Activated T-cell treated with anti-CD3 and anti-CD28 coated beads, Interleukin-2, amount 50 U/mL, for 4 hours (primary cell): ENCODE data around the gene TENT4A. TPM values are rescaled to one million over a fixed set of nuclear protein-coding genes. Genes with fewer than 3 reads are reported as not detected.

ENCODE experiments used
- ATAC-seq, 2 donors: fragments of 200-7000 bp; cut with Tn5 transposase; one replicate each; pipeline ENCODE4 v1.10.0; 2021
- DNase-seq: peaks from one replicate; pipeline ENCODE4 v3.0.0-alpha.2; 2020
- H3K27me3 Mint-ChIP-seq: one replicate; pipeline ENCODE4 v1.8.0; 2021; ENCODE audit warnings: low read depth, mixed read lengths
- H3K36me3 Mint-ChIP-seq: one replicate; pipeline ENCODE4 v1.8.0; 2022; ENCODE audit warnings: mixed read lengths; ENCODE audit not compliant: insufficient read depth
- H3K4me1 Mint-ChIP-seq: one replicate; pipeline ENCODE4 v1.8.0; 2021; ENCODE audit warnings: low read depth, mixed read lengths
- H3K4me3 Mint-ChIP-seq: one replicate; pipeline ENCODE4 v1.8.0; 2021; ENCODE audit warnings: mild to moderate bottlenecking, moderate library complexity, mixed read lengths
- H3K9me3 Mint-ChIP-seq: one replicate; pipeline ENCODE4 v1.8.0; 2021; ENCODE audit warnings: mixed read lengths
- total RNA-seq, 3 donors: library from RNA; stranded (reverse); gene quantifications; one replicate each; pipeline ENCODE4 v1.2.1, GENCODE V29; 2021

Gene TENT4A
- total RNA-seq, 3 donors from 2014 or later, result 24.7 to 27.4 (median 25.9) TPM

DNA sequence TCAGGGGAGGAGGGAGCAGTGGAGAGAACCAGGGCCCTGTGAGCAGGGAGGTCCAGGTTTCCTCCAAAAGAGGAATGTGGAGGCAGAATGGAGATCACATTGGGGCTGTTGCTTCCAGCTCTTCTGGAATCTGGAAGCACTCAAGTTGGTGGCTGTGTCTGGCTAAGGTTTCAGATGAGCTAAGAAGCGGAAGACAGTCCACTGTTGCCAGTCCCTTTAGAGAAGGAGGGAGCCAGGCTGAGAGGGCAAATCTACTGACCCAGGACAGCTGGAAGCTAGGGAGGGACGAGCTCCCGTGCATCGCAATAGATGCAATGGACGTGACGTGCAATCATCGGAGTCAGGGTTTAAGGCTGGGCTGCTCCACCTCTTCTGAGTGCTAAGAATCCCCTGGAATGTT lies 71.2 kb downstream of the TENT4A start:
- no peaks in the 10 kb centered on the region for H3K9me3 Mint-ChIP-seq
- no peaks in the 10 kb centered on the region for H3K36me3 Mint-ChIP-seq

DNA sequence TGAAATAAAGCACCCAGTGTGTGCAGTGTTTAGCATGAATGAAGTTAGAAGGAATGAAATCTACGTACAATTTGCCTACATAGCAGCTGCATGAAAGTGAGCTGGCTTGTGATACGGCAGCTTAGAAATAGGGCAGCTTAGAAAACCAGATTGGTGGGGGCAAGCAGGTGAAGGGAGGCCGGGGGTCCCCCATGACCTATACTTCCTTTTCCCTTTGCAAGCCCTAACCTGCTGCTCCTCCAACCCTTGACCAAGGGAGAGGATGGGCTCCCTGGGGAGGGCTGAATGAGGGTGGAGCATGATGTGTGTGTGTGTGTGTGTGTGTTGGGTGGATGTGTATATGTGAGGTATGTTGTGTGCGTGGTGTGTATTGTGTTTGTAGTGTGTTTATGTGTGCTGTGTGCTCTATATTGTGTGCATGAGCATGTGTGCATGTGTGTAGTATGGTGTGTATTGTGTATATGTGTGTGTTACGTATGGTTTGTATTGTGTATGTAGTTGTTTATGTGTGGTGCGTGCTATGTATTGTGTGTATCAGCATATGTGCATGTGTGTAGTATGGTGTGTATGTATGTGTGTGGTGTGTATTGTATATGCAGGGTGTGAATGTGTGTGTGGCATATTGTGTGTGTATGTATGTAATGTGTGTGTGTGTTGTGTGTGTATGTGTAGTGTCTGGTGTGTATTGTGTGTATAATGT lies 72.1 kb downstream of the TENT4A start:
- DNase-seq (no peak), ATAC-seq (no peak)
- H3K27me3 Mint-ChIP-seq, result peaks cover 15% of the 10 kb centered on the region
- no peaks in the 10 kb centered on the region for H3K9me3 Mint-ChIP-seq
- H3K36me3 Mint-ChIP-seq, result no peaks in the 10 kb centered on the region
- H3K4me1 Mint-ChIP-seq, result no peaks in the 10 kb centered on the region
- no peak overlapping the region for H3K4me3 Mint-ChIP-seq

More for the DNA sequence above, 71.2 kb downstream of the TENT4A start:
- ATAC-seq (no peak), DNase-seq (no peak)
- no peak overlapping the region for H3K4me3 Mint-ChIP-seq
- H3K4me1 Mint-ChIP-seq, result no peaks in the 10 kb centered on the region
- H3K27me3 Mint-ChIP-seq, result peaks cover 11% of the 10 kb centered on the region

DNA sequence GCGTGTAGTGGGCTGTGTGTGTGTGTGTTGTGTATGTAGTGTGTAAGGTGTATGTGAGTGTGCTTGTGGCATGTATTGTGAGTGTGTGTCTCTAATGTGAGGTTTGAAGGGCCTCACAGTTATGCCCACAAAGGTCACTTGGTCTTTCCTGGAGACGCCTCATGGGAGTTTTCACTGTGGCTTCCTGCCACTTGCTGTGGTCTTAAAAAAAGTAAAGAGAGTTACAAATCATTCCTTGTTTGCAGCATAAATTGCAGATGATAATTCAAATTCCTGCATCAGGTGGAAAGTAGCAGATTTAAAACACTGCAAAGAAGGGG lies 72.6 kb downstream of the TENT4A start:
- DNase-seq (no peak), ATAC-seq (no peak)
- H3K4me1 Mint-ChIP-seq, result no peaks in the 10 kb centered on the region
- no peaks in the 10 kb centered on the region for H3K9me3 Mint-ChIP-seq
- peaks cover 15% of the 10 kb centered on the region for H3K27me3 Mint-ChIP-seq
- no peaks in the 10 kb centered on the region for H3K36me3 Mint-ChIP-seq
- no peak overlapping the region for H3K4me3 Mint-ChIP-seq

DNA sequence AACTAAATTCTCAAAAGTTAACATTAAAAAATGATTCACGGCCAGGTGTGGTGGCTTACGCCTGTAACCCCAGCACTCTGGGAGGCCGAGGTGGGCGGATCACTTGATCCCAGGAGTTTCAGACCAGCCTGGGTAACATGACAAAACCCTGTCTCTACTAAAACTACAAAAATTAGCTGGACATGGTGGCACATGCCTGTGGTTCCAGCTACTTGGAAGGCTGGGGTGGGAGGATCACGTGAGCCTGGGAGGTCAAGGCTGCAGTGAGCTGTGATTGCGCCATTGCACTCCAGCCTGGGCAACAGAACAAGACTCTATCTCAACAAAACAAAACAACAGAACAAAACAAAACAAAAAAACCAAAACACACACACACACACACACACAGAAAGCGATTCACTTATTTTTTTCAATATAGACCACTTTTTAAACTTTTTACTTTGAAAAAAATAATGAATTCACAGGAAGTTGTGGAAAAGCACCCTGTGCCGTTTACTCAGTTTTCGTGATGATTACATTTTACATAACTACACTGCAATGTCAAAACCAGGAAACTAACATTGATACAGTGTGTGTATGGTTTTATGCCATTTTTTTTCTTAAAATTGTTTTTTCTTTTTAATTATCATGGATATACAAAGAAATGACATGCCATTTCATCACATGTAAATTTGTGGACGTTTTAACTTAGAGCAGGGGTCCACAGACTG lies 73.7 kb downstream of the TENT4A start:
- ATAC-seq, result no peak
- Mint-ChIP-seq H3K36me3 (no peaks in the 10 kb centered on the region), H3K4me1 (no peaks in the 10 kb centered on the region), H3K9me3 (no peaks in the 10 kb centered on the region), H3K4me3 (no peak overlapping the region), H3K27me3 (peaks cover 18% of the 10 kb centered on the region)
- DNase-seq, result no peak

DNA sequence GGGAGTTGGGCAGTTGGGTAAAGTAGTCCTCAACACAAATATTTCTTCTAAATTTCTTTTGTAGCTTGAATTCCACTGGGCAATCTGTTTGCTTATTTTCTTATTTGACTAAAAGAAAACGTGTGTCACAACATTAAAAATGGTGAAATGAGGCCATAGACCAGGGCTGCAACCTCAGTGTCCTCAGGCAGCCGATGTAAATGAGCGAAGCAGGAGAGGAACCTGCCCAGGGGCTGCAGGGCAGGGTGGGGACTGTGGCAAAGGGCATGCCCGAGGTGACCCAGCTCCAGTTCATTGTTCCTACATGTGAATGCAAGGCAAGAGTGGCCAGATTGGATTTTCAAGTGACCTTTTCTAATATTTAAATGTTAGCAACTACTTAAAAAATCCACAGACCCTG lies 74.7 kb downstream of the TENT4A start:
- Mint-ChIP-seq H3K4me3 (no peak overlapping the region), H3K4me1 (peaks cover under 1% of the 10 kb centered on the region), H3K36me3 (no peaks in the 10 kb centered on the region), H3K9me3 (no peaks in the 10 kb centered on the region), H3K27me3 (peaks cover 18% of the 10 kb centered on the region)
- ATAC-seq, result no peak
- DNase-seq, result no peak

DNA sequence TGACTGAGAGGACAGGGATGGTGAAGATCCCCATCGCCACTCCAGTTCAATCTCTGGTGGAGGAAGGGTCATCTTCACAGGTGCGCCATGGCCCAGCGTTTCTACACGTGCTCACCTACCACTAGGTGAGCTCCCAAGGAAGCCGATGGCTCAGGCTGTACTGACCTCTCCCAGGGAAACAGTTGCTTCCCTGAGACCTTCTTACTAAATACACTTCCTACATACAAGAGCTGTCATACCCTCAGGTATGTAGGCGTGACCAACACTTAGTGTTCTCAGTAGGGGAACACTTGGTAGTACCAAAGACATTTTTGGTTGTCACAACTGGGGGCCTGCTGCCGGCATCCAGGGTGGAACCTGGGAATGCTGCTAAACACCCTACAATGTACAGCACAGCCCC lies 75.2 kb downstream of the TENT4A start:
- Mint-ChIP-seq H3K4me3 (no peak overlapping the region), H3K4me1 (peaks cover 4% of the 10 kb centered on the region), H3K9me3 (no peaks in the 10 kb centered on the region), H3K27me3 (peaks cover 18% of the 10 kb centered on the region), H3K36me3 (no peaks in the 10 kb centered on the region)
- DNase-seq (no peak), ATAC-seq (no peak)

DNA sequence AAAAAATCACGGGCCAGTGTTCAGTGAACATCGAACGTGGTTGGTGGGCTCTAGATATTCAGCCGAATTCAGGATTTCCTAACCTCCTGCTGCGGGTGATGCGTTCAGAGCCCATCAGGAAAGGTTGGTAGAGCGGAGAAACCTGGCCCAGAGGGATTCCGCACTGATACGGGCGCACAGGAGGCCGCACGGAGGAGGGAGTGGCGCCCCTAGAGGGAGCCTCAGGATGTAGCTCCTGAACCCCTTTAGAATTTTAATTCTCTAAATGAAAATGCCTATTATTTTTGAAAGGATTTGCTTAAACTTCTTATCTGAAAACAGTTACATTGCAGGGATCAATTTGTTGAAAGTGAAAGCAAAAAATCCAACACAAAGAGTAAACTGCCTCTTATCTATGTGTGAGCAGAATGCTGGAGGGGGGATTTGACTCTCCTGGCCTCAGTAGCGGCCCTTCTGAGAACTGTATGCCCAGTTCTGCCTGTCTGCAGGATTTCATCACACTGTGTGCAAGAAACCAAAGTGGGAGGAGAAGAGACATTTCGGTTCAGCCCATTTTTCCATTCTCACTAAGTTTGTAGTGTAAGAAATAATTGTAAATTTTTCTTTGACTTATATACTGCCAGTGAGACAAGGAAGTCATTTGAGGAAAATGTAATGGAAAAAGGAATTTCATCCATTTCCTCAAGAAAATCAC lies 75.9 kb downstream of the TENT4A start:
- Mint-ChIP-seq H3K4me3 (no peak overlapping the region), H3K9me3 (no peaks in the 10 kb centered on the region), H3K4me1 (peaks cover 5% of the 10 kb centered on the region), H3K36me3 (no peaks in the 10 kb centered on the region), H3K27me3 (peaks cover 18% of the 10 kb centered on the region)
- ATAC-seq, result no peak
- no peak for DNase-seq

DNA sequence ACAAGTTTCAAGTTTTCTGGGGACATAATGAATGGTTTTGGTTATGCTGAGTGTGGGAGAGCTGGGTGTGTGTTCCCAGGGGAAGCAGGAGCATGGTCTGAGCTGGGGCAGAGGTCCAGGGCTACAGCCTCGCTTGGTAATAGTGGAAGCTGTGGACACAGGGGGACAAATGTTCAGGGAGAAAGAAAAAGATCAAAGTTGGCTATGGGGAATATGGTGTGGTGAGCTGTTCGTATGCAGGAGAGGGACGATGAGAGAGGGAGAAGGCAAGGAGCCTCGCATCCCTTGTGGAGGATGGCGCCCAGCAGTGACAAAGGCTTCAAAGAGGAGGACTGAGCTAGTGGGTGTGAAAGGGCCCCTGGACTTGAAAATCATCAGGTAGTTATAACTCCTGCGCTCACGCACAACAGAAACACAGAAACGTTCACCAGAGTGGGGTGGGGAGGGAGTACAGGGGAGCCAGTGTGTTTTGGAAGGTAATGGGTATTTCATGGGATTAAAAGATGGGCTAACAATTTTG lies 77.2 kb downstream of the TENT4A start:
- H3K9me3 Mint-ChIP-seq, result no peaks in the 10 kb centered on the region
- H3K4me3 Mint-ChIP-seq, result no peak overlapping the region

DNA sequence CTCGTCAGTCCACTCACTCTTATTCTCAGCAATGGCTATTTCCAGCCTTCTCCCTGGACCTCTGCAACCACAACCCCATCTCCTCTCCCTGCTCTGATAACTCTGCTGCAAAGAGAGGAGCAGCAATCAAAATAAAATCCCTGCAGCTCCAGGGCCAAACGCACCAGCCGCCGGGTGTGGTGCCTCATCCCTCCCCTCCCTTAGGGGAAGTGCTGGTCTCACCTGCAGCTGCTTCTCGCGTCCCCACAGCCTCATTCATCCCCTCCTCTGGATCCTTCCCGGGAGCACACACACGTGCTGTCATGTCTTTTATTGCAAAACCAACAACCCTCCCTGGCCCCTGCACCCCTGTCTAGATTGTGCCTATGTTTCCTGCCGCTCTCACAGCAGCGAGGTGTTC lies 77.8 kb downstream of the TENT4A start:
- H3K4me3 Mint-ChIP-seq, result no peak overlapping the region
- H3K36me3 Mint-ChIP-seq, result no peaks in the 10 kb centered on the region
- peaks cover 5% of the 10 kb centered on the region for H3K4me1 Mint-ChIP-seq
- no peaks in the 10 kb centered on the region for H3K9me3 Mint-ChIP-seq
- H3K27me3 Mint-ChIP-seq, result peaks cover 14% of the 10 kb centered on the region
- ATAC-seq (no peak), DNase-seq (no peak)

More for the DNA sequence above, 77.2 kb downstream of the TENT4A start:
- no peaks in the 10 kb centered on the region for H3K36me3 Mint-ChIP-seq
- peaks cover 17% of the 10 kb centered on the region for H3K27me3 Mint-ChIP-seq
- ATAC-seq (no peak), DNase-seq (no peak)
- peaks cover 5% of the 10 kb centered on the region for H3K4me1 Mint-ChIP-seq

DNA sequence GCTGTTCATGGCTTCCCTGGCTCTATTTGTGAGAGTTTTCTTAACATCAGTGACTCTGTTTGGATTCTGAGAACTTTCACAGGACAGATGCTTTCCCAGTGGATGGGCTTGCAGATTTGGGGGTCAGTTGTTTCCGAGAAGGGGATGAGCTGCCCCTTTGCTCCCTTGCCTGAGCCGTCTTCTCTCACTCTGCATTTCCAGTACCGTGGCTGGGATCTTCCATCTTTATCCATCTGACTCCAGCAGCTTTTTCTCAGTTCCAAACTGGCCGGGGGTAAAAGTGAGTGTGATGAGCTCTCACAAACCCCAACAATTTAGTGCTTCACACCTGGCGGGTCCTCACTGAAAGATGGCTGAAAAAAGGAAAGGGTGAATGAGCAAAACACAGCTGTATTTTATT lies 79.1 kb downstream of the TENT4A start:
- Mint-ChIP-seq H3K4me3 (no peak overlapping the region), H3K36me3 (no peaks in the 10 kb centered on the region), H3K4me1 (peaks cover 5% of the 10 kb centered on the region), H3K27me3 (peaks cover 18% of the 10 kb centered on the region), H3K9me3 (no peaks in the 10 kb centered on the region)
- no peak for DNase-seq
- no peak for ATAC-seq

DNA sequence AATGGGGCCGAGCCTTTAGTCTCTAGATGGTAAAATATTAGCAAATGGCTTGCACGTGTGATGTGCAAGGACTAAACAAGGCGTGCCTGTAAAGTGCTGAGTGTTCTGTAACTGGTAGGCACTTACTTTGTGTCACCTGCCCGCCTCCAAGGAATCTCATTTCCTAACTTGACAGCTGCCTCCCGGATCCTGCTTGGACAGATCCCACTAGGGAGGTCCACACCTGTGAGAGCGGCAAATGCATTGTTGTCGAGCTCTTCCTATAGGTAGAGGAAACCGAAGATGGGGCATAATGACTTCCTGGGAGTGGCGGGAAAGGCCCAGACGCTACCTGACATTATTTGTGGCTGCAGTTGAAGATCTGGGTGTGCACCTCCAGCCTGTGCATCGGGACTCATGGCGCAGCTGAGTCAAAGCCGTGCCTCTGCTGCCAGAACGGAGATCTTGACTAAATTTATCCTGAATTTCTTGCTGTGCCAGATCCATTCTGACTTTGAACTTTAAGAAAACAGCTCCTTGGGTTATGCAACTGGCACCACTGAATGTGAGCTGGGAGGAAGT lies 79.8 kb downstream of the TENT4A start:
- H3K4me1 Mint-ChIP-seq, result peaks cover 5% of the 10 kb centered on the region
- no peaks in the 10 kb centered on the region for H3K36me3 Mint-ChIP-seq
- H3K9me3 Mint-ChIP-seq, result no peaks in the 10 kb centered on the region
- ATAC-seq (no peak), DNase-seq (no peak)
- no peak overlapping the region for H3K4me3 Mint-ChIP-seq
- H3K27me3 Mint-ChIP-seq, result peaks cover 21% of the 10 kb centered on the region

DNA sequence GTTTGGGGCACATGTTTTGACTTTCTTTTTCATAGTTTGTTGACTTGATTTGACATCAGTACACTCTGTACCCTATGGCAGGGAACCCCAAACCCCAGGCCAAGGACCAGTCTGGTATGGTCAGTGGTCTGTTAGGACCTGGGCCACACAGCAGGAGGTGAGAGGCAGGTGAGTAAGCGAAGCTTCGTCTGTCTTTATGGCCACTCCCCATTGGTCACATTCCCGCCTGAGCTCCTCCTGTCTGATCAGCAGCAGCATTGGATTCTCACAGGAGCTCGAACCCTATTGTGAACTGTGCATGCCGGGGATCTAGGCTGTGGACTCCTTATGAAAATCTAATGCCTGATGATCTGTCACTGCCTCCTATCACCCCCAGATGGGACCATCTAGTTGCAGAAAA lies 88.0 kb downstream of the TENT4A start:
- peaks cover 14% of the 10 kb centered on the region for H3K27me3 Mint-ChIP-seq
- H3K9me3 Mint-ChIP-seq, result no peaks in the 10 kb centered on the region
- DNase-seq, result no peak
- no peaks in the 10 kb centered on the region for H3K36me3 Mint-ChIP-seq
- no peaks in the 10 kb centered on the region for H3K4me1 Mint-ChIP-seq
- no peak for ATAC-seq
- H3K4me3 Mint-ChIP-seq, result no peak overlapping the region

DNA sequence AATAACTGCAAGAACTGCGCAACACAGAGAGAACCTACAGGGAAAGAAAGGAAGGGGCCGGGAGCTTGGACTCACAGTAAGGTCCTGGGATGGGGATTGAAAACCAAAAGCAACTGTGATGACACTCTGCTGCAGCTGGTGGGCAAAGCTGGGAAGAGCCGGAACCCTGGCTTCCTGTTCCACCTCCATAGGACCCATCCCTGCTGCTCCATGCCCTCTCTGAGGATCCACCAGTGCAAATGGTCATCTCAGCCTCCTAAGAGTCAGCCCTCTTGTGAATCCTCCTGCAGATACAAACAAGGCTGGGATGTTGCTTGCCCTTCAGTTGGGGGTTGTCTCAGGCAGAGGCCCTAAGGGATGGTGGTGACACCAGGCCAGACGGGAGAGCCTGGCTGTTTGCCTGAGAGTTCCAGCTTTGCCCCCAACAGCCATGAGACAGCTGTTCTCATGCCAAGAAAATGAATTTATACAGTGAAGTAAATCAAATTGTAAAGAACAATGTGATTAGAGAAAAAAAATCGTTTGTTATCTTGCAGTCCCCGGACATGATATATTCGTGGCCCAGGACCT lies 90.8 kb downstream of the TENT4A start:
- Mint-ChIP-seq H3K36me3 (no peaks in the 10 kb centered on the region), H3K9me3 (peaks cover 5% of the 10 kb centered on the region)

DNA sequence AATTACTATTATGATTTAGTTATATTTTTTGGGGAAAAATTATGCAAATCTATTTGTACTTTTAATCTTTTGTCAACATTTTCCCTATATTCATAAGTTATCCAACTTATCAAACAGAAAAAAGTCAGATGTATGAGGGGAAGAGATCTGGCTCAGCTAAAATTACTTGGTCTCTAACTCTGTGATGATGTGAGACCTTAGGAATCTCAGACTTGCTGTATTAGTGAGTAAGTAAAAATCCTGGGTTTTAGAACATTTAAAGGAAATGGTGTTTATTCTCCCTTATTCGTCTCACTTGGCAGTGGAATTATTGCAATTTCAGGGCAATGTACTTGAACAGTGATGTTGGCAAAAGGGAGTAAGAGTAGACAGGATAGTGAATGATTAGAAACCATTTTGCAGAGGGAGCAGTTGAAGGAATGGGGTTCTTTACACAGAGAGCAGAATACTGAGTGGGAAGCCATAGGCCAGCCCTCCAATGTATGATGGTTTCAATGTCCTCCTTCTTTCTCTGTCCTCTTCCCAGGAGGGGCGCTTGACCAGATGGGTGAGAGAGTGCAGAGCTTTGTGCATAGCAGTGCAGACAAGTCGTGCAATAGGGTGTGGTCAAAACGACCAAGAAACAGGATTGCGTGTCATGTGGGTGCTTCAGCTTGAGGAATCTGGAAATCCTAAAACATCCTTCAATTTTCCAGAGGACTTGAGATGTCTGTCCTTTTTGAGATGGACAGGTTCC lies 91.7 kb downstream of the TENT4A start:
- ATAC-seq (no peak), DNase-seq (no peak)
- Mint-ChIP-seq H3K4me1 (no peaks in the 10 kb centered on the region), H3K4me3 (no peak overlapping the region), H3K36me3 (no peaks in the 10 kb centered on the region), H3K27me3 (peaks cover 5% of the 10 kb centered on the region), H3K9me3 (peaks cover 5% of the 10 kb centered on the region)

More for the DNA sequence above, 90.8 kb downstream of the TENT4A start:
- DNase-seq (no peak), ATAC-seq (no peak)
- Mint-ChIP-seq H3K4me1 (no peaks in the 10 kb centered on the region), H3K27me3 (peaks cover 7% of the 10 kb centered on the region), H3K4me3 (no peak overlapping the region)
